Smooth muscle cell of the brain vasculature (primary cell): Measurements from ENCODE around the gene PALLD.

ENCODE experiments used
- DNase-seq: peaks from one replicate; pipeline ENCODE4 v3.0.0-alpha.2; 2012; ENCODE audit warnings: low read depth, low spot score

PALLD gene

GRCh38 chr4:168731006-168731636 is 234.3 kb downstream of the PALLD start:
- DNase-seq, result no peak

GRCh38 chr4:168731706-168732414 is 235.0 kb downstream of the PALLD start:
- DNase-seq, result no peak

GRCh38 chr4:168732714-168733113 is 235.9 kb downstream of the PALLD start:
- DNase-seq, result no peak

- DNase-seq, result no peak
Observed at GRCh38 chr4:168734703-168735678, 238.1 kb downstream of the PALLD start.

GRCh38 chr4:168735735-168736134 is 238.9 kb downstream of the PALLD start:
- no peak for DNase-seq

GRCh38 chr4:168736860-168737805 is 240.3 kb downstream of the PALLD start:
- no peak for DNase-seq

GRCh38 chr4:168737806-168738172 is 240.9 kb downstream of the PALLD start:
- DNase-seq, result no peak

- DNase-seq, result no peak
Observed at GRCh38 chr4:168739886-168740285, 243.0 kb downstream of the PALLD start.

- DNase-seq, result no peak
Observed at GRCh38 chr4:168740691-168741090, 243.8 kb downstream of the PALLD start.

- DNase-seq, result no peak
Observed at GRCh38 chr4:168741281-168742173, 244.7 kb downstream of the PALLD start.

- no peak for DNase-seq
Observed at GRCh38 chr4:168743131-168743530, 246.3 kb downstream of the PALLD start.

GRCh38 chr4:168743601-168744000 is 246.7 kb downstream of the PALLD start:
- DNase-seq, result peak; percentile 86

GRCh38 chr4:168744021-168744420 is 247.2 kb downstream of the PALLD start:
- DNase-seq, result peak; percentile 78

- DNase-seq, result no peak
Observed at GRCh38 chr4:168748807-168749206, 252.0 kb downstream of the PALLD start.

- no peak for DNase-seq
Observed at GRCh38 chr4:168751263-168752225, 254.7 kb downstream of the PALLD start.

- DNase-seq, result no peak
Observed at GRCh38 chr4:168755598-168756477, 259.0 kb downstream of the PALLD start.

- no peak for DNase-seq
Observed at GRCh38 chr4:168757500-168757899, 260.6 kb downstream of the PALLD start.

GRCh38 chr4:168758351-168758876 is 261.6 kb downstream of the PALLD start:
- DNase-seq, result peak; percentile 67
